ENCODE data around the gene PAPOLG. TPM values are rescaled to one million over a fixed set of nuclear protein-coding genes. Genes with fewer than 3 reads are reported as not detected.

PAPOLG gene
- total RNA-seq, 2 donors from 2014 or later = 18.1 to 19.1 TPM

GRCh38 chr2:60836491-60836890 is 80.4 kb downstream of the PAPOLG start:
- no peaks in the 10 kb centered on the region for H3K36me3 Mint-ChIP-seq (ENCODE audit: low read depth)
- H3K9me3 ChIP-seq (ENCODE audit: control insufficient read depth, low read length, poor library complexity, severe bottlenecking) = no peaks in the 10 kb centered on the region
- no peak for ATAC-seq

DNA sequence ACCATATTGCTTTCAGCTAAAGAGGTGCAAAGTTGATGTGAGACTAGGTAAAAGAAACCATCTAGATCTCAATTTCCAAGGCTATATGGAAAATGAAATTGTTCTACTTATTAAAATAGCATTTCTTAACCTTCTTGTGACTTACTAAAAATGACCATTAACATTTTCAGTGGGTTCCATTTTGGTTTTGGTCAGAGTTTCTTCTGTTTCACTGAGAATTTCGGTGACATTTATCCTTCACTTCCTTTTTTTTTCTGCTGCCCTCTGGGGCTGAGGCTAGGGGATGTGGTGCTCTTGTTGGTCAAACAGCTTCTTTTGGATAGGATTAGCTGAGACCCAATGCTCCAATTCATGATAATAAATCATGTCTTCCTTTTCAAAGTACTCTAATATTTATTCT is 81.1 kb downstream of the PAPOLG start:
- DNase-seq (no peak), ATAC-seq (no peak)
- no peak overlapping the region for H3K27ac Mint-ChIP-seq
- H3K27me3 Mint-ChIP-seq = peaks cover 24% of the 10 kb centered on the region
- H3K36me3 Mint-ChIP-seq (ENCODE audit: low read depth) = no peaks in the 10 kb centered on the region
- H3K9me3 ChIP-seq (ENCODE audit: control insufficient read depth, low read length, poor library complexity, severe bottlenecking) = no peaks in the 10 kb centered on the region
- H3K4me1 Mint-ChIP-seq = peaks cover 8% of the 10 kb centered on the region
- H3K4me3 Mint-ChIP-seq = no peak overlapping the region

More at GRCh38 chr2:60836491-60836890, 80.4 kb downstream of the PAPOLG start:
- Mint-ChIP-seq H3K27me3 (peaks cover 27% of the 10 kb centered on the region), H3K4me1 (peaks cover 8% of the 10 kb centered on the region), H3K4me3 (no peak overlapping the region), H3K27ac (no peak overlapping the region)
- no peak for DNase-seq

DNA sequence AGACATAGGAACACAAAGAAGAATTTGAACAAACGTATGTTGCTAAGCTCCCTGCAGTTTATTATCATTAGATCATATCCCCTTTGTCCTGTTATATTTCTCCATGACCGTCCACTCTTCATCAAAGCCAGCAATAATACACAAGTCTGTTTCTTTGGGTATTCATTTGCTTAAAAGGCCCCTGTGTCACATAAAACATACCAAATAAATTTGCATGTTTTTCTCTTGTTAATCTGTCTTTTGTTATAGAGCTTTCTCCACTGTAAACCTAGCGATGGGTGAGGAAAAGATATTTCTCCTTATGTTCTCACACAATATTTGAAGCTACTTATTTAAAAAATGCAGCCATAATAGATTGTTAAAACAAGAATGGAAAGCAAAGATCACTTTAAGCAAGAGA is 82.4 kb downstream of the PAPOLG start:
- peaks cover 8% of the 10 kb centered on the region for H3K4me1 Mint-ChIP-seq
- H3K9me3 ChIP-seq (ENCODE audit: control insufficient read depth, low read length, poor library complexity, severe bottlenecking) = no peaks in the 10 kb centered on the region
- H3K27ac Mint-ChIP-seq = no peak overlapping the region
- DNase-seq = no peak
- no peaks in the 10 kb centered on the region for H3K36me3 Mint-ChIP-seq (ENCODE audit: low read depth)
- H3K4me3 Mint-ChIP-seq = no peak overlapping the region
- H3K27me3 Mint-ChIP-seq = peaks cover 20% of the 10 kb centered on the region
- ATAC-seq = no peak

- H3K27me3 Mint-ChIP-seq = peaks cover 12% of the 10 kb centered on the region
- H3K9me3 ChIP-seq (ENCODE audit: control insufficient read depth, low read length, poor library complexity, severe bottlenecking) = no peaks in the 10 kb centered on the region
- H3K4me1 Mint-ChIP-seq = peaks cover 8% of the 10 kb centered on the region
- ATAC-seq = no peak
- H3K36me3 Mint-ChIP-seq (ENCODE audit: low read depth) = no peaks in the 10 kb centered on the region
- DNase-seq = no peak
- H3K4me3 Mint-ChIP-seq = no peak overlapping the region
- H3K27ac Mint-ChIP-seq = no peak overlapping the region
These were observed 83.2 kb downstream of the PAPOLG start for GRCh38 chr2:60839126-60839813.

- Mint-ChIP-seq H3K27ac (peak overlapping the region; percentile 37), H3K27me3 (no peaks in the 10 kb centered on the region), H3K4me1 (peaks cover 8% of the 10 kb centered on the region), H3K36me3 (ENCODE audit: low read depth) (no peaks in the 10 kb centered on the region), H3K4me3 (peak overlapping the region; percentile 66)
- DNase-seq = no peak
- peak; percentile 80 for ATAC-seq
- no peaks in the 10 kb centered on the region for H3K9me3 ChIP-seq (ENCODE audit: control insufficient read depth, low read length, poor library complexity, severe bottlenecking)
These were observed 84.8 kb downstream of the PAPOLG start for GRCh38 chr2:60840880-60841279.

- Mint-ChIP-seq H3K36me3 (ENCODE audit: low read depth) (no peaks in the 10 kb centered on the region), H3K27me3 (no peaks in the 10 kb centered on the region), H3K4me3 (no peak overlapping the region), H3K27ac (no peak overlapping the region), H3K4me1 (peaks cover 8% of the 10 kb centered on the region)
- DNase-seq (no peak), ATAC-seq (no peak)
- no peaks in the 10 kb centered on the region for H3K9me3 ChIP-seq (ENCODE audit: control insufficient read depth, low read length, poor library complexity, severe bottlenecking)
These were observed 86.9 kb downstream of the PAPOLG start for GRCh38 chr2:60843006-60843405.

- Mint-ChIP-seq H3K36me3 (ENCODE audit: low read depth) (no peaks in the 10 kb centered on the region), H3K27me3 (no peaks in the 10 kb centered on the region), H3K4me1 (peaks cover 8% of the 10 kb centered on the region), H3K27ac (no peak overlapping the region), H3K4me3 (no peak overlapping the region)
- DNase-seq (no peak), ATAC-seq (no peak)
- H3K9me3 ChIP-seq (ENCODE audit: control insufficient read depth, low read length, poor library complexity, severe bottlenecking) = no peaks in the 10 kb centered on the region
These were observed 88.0 kb downstream of the PAPOLG start for GRCh38 chr2:60844105-60844504.

DNA sequence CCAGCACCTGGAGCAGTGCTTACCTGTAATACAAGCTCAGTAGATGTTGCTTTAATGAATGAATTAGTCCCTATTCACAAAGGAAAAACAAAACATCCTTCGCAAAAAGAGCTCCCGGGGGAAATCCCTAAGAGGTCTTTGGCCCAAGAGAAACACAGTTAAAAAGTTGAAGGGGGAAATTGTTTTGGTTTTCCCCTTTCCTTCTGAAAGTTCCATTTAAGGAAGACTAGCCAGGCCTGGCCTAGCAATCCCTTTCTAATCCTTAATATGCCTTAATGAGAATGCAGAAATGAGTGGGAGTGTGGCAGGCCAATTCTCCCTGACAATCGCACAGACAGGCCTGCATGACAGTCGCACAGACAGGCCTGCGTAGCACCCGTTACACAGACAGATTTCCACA is 91.8 kb downstream of the PAPOLG start:
- H3K9me3 ChIP-seq (ENCODE audit: control insufficient read depth, low read length, poor library complexity, severe bottlenecking) = no peaks in the 10 kb centered on the region
- Mint-ChIP-seq H3K4me1 (peaks cover 2% of the 10 kb centered on the region), H3K27ac (no peak overlapping the region), H3K27me3 (no peaks in the 10 kb centered on the region), H3K36me3 (ENCODE audit: low read depth) (no peaks in the 10 kb centered on the region), H3K4me3 (no peak overlapping the region)
- DNase-seq (no peak), ATAC-seq (no peak)

Other genes starting within 250 kb of the PAPOLG start
- 1 to 10 TPM; 2.5 to 9.2 TPM for gene BCL11A, start 202.6 kb upstream of the PAPOLG start, total RNA-seq
- 10 to 100 TPM; 90.9 to 96.2 TPM for gene REL, start 125.3 kb downstream of the PAPOLG start, total RNA-seq